Measurements from ENCODE around the gene BHLHE41. TPM values are rescaled to one million over a fixed set of nuclear protein-coding genes. Genes with fewer than 3 reads are reported as not detected.

BHLHE41 gene
- total RNA-seq, 1 experiment from 2014 or later = 7.6 TPM

- CTCF ChIA-PET = no interaction called here
- H3K4me3 Mint-ChIP-seq = no peak overlapping the region
- H3K27me3 Mint-ChIP-seq (ENCODE audit: low read depth) = no peaks in the 10 kb centered on the region
- H3K4me1 Mint-ChIP-seq = peaks cover 16% of the 10 kb centered on the region
- no peak for TF ChIP-seq ZNF219 (CRISPR knock-in tag; IDR thresholded peaks at IDR 0.05; ENCODE audit: borderline replicate concordance)
- 0 out of 2 replicates have a peak, but pooled peaks have one; percentile 19 for TF ChIP-seq HMGA2 (CRISPR knock-in tag; IDR thresholded peaks at IDR 0.05)
- no peak for TF ChIP-seq USF2 (CRISPR knock-in tag; IDR thresholded peaks at IDR 0.05)
- no peaks in the 10 kb centered on the region for H3K36me3 Mint-ChIP-seq
- DNase-seq (ENCODE audit: low spot score) (no peak), ATAC-seq (no peak)
- POLR2A ChIA-PET = no interaction called here
- no peaks in the 10 kb centered on the region for H3K9me3 Mint-ChIP-seq
- H3K27ac Mint-ChIP-seq = no peak overlapping the region
Observed at GRCh38 chr12:26095186-26095585, 29.7 kb downstream of the BHLHE41 start.

- Mint-ChIP-seq H3K9me3 (no peaks in the 10 kb centered on the region), H3K4me3 (no peak overlapping the region), H3K4me1 (peaks cover 16% of the 10 kb centered on the region), H3K36me3 (no peaks in the 10 kb centered on the region), H3K27me3 (ENCODE audit: low read depth) (no peaks in the 10 kb centered on the region), H3K27ac (no peak overlapping the region)
- DNase-seq (ENCODE audit: low spot score) (no peak), ATAC-seq (no peak)
- ChIA-PET CTCF (interaction anchor here (0.6 to 2.0 kb wide), 13 partner anchors 9 to 348 kb away, joined by 3 to 7 read pairs (median 4); no protein-coding TSS in a partner anchor), POLR2A (no interaction called here)
- TF ChIP-seq ZMAT4 (CRISPR knock-in tag; IDR thresholded peaks at IDR 0.05) (no peak), ERG (CRISPR knock-in tag; IDR thresholded peaks at IDR 0.05) (no peak), GABPB1 (CRISPR knock-in tag; IDR thresholded peaks at IDR 0.05) (no peak)
Observed at GRCh38 chr12:26092346-26093105, 32.3 kb downstream of the BHLHE41 start.

GRCh38 chr12:26091822-26092221, 33.0 kb downstream of the BHLHE41 start:
- DNase-seq (ENCODE audit: low spot score) = peak; percentile 40
- H3K27me3 Mint-ChIP-seq (ENCODE audit: low read depth) = no peaks in the 10 kb centered on the region
- peaks cover 13% of the 10 kb centered on the region for H3K4me1 Mint-ChIP-seq
- H3K36me3 Mint-ChIP-seq = no peaks in the 10 kb centered on the region
- POLR2A ChIA-PET = no interaction called here
- no peaks in the 10 kb centered on the region for H3K9me3 Mint-ChIP-seq
- no peak overlapping the region for H3K27ac Mint-ChIP-seq
- CTCF ChIA-PET = interaction anchor here (0.6 to 2.0 kb wide), 13 partner anchors 10 to 347 kb away, joined by 3 to 7 read pairs (median 4); no protein-coding TSS in a partner anchor
- peak; percentile 95 for ATAC-seq
- H3K4me3 Mint-ChIP-seq = no peak overlapping the region
- no peak for TF ChIP-seq SP1 (CRISPR knock-in tag; conservative IDR thresholded peaks at IDR 0.05)
- no peak for TF ChIP-seq ATF3 (CRISPR knock-in tag; conservative IDR thresholded peaks at IDR 0.05)
- TF ChIP-seq HMGA2 (CRISPR knock-in tag; IDR thresholded peaks at IDR 0.05) = no peak
- TF ChIP-seq ZNF121 (CRISPR knock-in tag; IDR thresholded peaks at IDR 0.05) = no peak
- no peak for TF ChIP-seq NR1H2 (CRISPR knock-in tag; IDR thresholded peaks at IDR 0.05)
- no peak for TF ChIP-seq GABPB1 (CRISPR knock-in tag; IDR thresholded peaks at IDR 0.05)
- TF ChIP-seq USF2 (CRISPR knock-in tag; IDR thresholded peaks at IDR 0.05) = no peak
- TF ChIP-seq CDX4 (CRISPR knock-in tag; IDR thresholded peaks at IDR 0.05; ENCODE audit: borderline replicate concordance) = no peak
- TF ChIP-seq OVOL2 (CRISPR knock-in tag; IDR thresholded peaks at IDR 0.05; ENCODE audit: borderline replicate concordance) = no peak
- TF ChIP-seq FOXP1 (CRISPR knock-in tag; IDR thresholded peaks at IDR 0.05; ENCODE audit: borderline replicate concordance) = no peak
- no peak for TF ChIP-seq NFYB (CRISPR knock-in tag; conservative IDR thresholded peaks at IDR 0.05; ENCODE audit: low read depth)
- TF ChIP-seq ARID4B (CRISPR knock-in tag; IDR thresholded peaks at IDR 0.05; ENCODE audit: borderline replicate concordance) = no peak
- no peak for TF ChIP-seq USF1 (CRISPR knock-in tag; IDR thresholded peaks at IDR 0.05)
- TF ChIP-seq ZNF423 (CRISPR knock-in tag; IDR thresholded peaks at IDR 0.05) = no peak
- TF ChIP-seq IRF1 (CRISPR knock-in tag; IDR thresholded peaks at IDR 0.05) = no peak
- TF ChIP-seq NR3C1 (CRISPR knock-in tag; conservative IDR thresholded peaks at IDR 0.05; ENCODE audit: low read depth) = no peak

Data from WTC11 (cell line).